HEK293 (cell line): Measurements from ENCODE around the gene CCDC57.

Experiments used
- CTCF ChIA-PET: fragments of 350-600 bp; formaldehyde crosslinking; extraction: SDS; loops from one replicate; lab custom pipeline; 2021; ENCODE audit warnings: antibody characterized with exemption; lab: Yijun Ruan, JAX
- POLR2A ChIA-PET: fragments of 300-600 bp; formaldehyde crosslinking; extraction: SDS; loops from one replicate; lab custom pipeline; 2020; ENCODE audit warnings: antibody characterized with exemption, inconsistent platforms; lab: Yijun Ruan, JAX
- H3K27ac ChIP-seq: fragments of 200-500 bp; sonication (Bioruptor generic); 2 replicates; pipeline ENCODE4 v1.5.1; 2014; ENCODE audit warnings: low read depth, low read length, control low read depth, inconsistent platforms; ENCODE audit errors: extremely low read depth
- H3K36me3 ChIP-seq, 2 experiments: fragments of 200-500 bp in 1 of 2; sonication (Bioruptor generic) in 1 of 2; 1 replicate in 1 of 2; 2 replicates in 1 of 2; pipeline ENCODE4 v1.5.1; 2014 to 2017; ENCODE audit warnings: inconsistent platforms in 2 of 2, low read length in 2 of 2; ENCODE audit not compliant: control insufficient read depth in 2 of 2, insufficient read depth in 1 of 2
- H3K4me1 ChIP-seq: fragments of 200-500 bp; sonication (Bioruptor generic); 2 replicates; pipeline ENCODE4 v1.5.1; 2014; ENCODE audit warnings: mild to moderate bottlenecking, low read length, inconsistent platforms; ENCODE audit not compliant: control insufficient read depth, insufficient read depth
- H3K4me3 ChIP-seq: 2 replicates; pipeline ENCODE4 v1.5.1; 2011; ENCODE audit warnings: low read depth, mild to moderate bottlenecking, control low read depth, low read length, moderate library complexity
- H3K9me3 ChIP-seq: fragments of 200-500 bp; sonication (Bioruptor generic); 2 replicates; pipeline ENCODE4 v1.5.1; 2014; ENCODE audit warnings: low read depth, low read length, inconsistent platforms; ENCODE audit not compliant: control insufficient read depth, insufficient read depth
- PRDM10 ChIP-seq: fragments of 450-650 bp; formaldehyde crosslinking; IDR thresholded peaks from 2 replicates; pipeline ENCODE4 v1.5.1; 2016; ENCODE audit warnings: missing biosample characterization, missing genetic modification characterization
- SCRT1 ChIP-seq: fragments of 450-650 bp; formaldehyde crosslinking; IDR thresholded peaks from 2 replicates; pipeline ENCODE4 v1.5.1; 2016; ENCODE audit warnings: missing biosample characterization, missing genetic modification characterization, borderline replicate concordance
- SCRT2 ChIP-seq: fragments of 450-650 bp; formaldehyde crosslinking; IDR thresholded peaks from 2 replicates; pipeline ENCODE4 v1.5.1; 2016; ENCODE audit warnings: missing biosample characterization, missing genetic modification characterization
- ZBTB49 ChIP-seq: fragments of 450-650 bp; formaldehyde crosslinking; IDR thresholded peaks from 2 replicates; pipeline ENCODE4 v1.5.1; 2016; ENCODE audit warnings: missing biosample characterization, missing genetic modification characterization, low read depth
- ZNF132 ChIP-seq: fragments of 450-650 bp; formaldehyde crosslinking; IDR thresholded peaks from 2 replicates; pipeline ENCODE4 v1.5.1; 2017; ENCODE audit warnings: missing biosample characterization, missing genetic modification characterization, borderline replicate concordance
- ZNF140 ChIP-seq: fragments of 450-650 bp; formaldehyde crosslinking; IDR thresholded peaks from 2 replicates; pipeline ENCODE4 v1.5.1; 2016; ENCODE audit warnings: missing biosample characterization, missing genetic modification characterization
- ZNF184 ChIP-seq: fragments of 450-650 bp; IDR thresholded peaks from 2 replicates; pipeline ENCODE4 v1.5.1; 2018; ENCODE audit warnings: missing biosample characterization, mild to moderate bottlenecking, missing genetic modification characterization
- ZNF221 ChIP-seq: fragments of 450-650 bp; formaldehyde crosslinking; IDR thresholded peaks from 2 replicates; pipeline ENCODE4 v1.5.1; 2017; ENCODE audit warnings: missing biosample characterization, missing genetic modification characterization, borderline replicate concordance
- ZNF324 ChIP-seq: fragments of 450-650 bp; formaldehyde crosslinking; IDR thresholded peaks from 2 replicates; pipeline ENCODE4 v1.5.1; 2016; ENCODE audit warnings: missing biosample characterization, missing genetic modification characterization
- ZNF549 ChIP-seq: fragments of 450-650 bp; IDR thresholded peaks from 2 replicates; pipeline ENCODE4 v1.5.1; 2018; ENCODE audit warnings: missing biosample characterization, missing genetic modification characterization, mild to moderate bottlenecking, inconsistent platforms, moderate library complexity
- ZNF660 ChIP-seq: fragments of 450-650 bp; IDR thresholded peaks from 2 replicates; pipeline ENCODE4 v1.5.1; 2018; ENCODE audit warnings: missing biosample characterization, mild to moderate bottlenecking, missing genetic modification characterization
- ZNF664 ChIP-seq: fragments of 450-650 bp; formaldehyde crosslinking; IDR thresholded peaks from 2 replicates; pipeline ENCODE4 v1.5.1; 2016; ENCODE audit warnings: missing biosample characterization, missing genetic modification characterization
- ZNF701 ChIP-seq: fragments of 450-650 bp; formaldehyde crosslinking; IDR thresholded peaks from 2 replicates; pipeline ENCODE4 v1.5.1; 2016; ENCODE audit warnings: missing biosample characterization, missing genetic modification characterization
- ZNF776 ChIP-seq: fragments of 450-650 bp; formaldehyde crosslinking; IDR thresholded peaks from 2 replicates; pipeline ENCODE4 v1.5.0; 2017; ENCODE audit warnings: missing biosample characterization, missing genetic modification characterization, borderline replicate concordance
- TF ChIP-seq, protein P1 (sequence below): IDR thresholded peaks from 2 replicates; pipeline ENCODE4 v1.6.1; 2011; ENCODE audit warnings: mild to moderate bottlenecking, low read depth, low read length, borderline replicate concordance

The CCDC57 gene

DNA sequence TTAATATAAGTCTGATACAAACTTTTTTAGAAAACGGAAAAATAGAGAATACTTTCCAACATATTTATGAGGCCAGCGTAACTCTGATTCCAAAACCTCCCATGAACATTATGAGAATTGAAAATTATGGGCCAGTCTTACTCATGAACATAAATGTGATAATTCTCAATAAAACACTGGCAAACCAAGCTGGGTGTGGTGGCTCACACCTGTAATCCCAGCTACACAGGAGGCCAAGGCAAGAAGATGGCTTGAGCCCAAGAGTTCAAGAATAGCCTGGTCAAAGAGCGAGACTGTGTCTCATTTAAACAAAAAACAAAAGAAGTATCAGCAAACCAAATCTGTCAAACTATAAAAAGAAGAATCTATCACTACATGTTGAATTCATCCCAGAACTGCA, 47.8 kb downstream of the CCDC57 start:
- no peak overlapping the region for H3K4me3 ChIP-seq
- CTCF ChIA-PET, result interaction anchor here (0.7 to 2.1 kb wide), 3 partner anchors 33 to 206 kb away, joined by 3 to 7 read pairs (median 3); partner anchors contain the start of gene RAC3
- no peaks in the 10 kb centered on the region for H3K9me3 ChIP-seq
- H3K4me1 ChIP-seq, result no peaks in the 10 kb centered on the region
- H3K27ac ChIP-seq, result no peak overlapping the region
- TF ChIP-seq ZNF664 (tag by site-specific recombination), result peak; percentile 25; the same call in 1 of the 2 replicates
- TF ChIP-seq ZNF776 (tag by site-specific recombination), result no peak
- H3K36me3 ChIP-seq, result peaks cover 55 to 73% of the 10 kb centered on the region in 2 experiments
- POLR2A ChIA-PET, result no interaction called here

GRCh38 chr17:82161216-82161615, 51.4 kb downstream of the CCDC57 start:
- no peak overlapping the region for H3K4me3 ChIP-seq
- no peaks in the 10 kb centered on the region for H3K4me1 ChIP-seq
- no peaks in the 10 kb centered on the region for H3K9me3 ChIP-seq
- ChIA-PET CTCF (interaction anchor here (0.5 to 0.8 kb wide), 2 partner anchors 124 to 350 kb away, joined by 3 read pairs; partner anchors contain the start of gene DCXR), POLR2A (no interaction called here)
- TF ChIP-seq ZBTB49 (tag by site-specific recombination) (no peak), ZNF140 (peak; percentile 97)
- no peak overlapping the region for H3K27ac ChIP-seq
- peaks cover 37 to 70% of the 10 kb centered on the region in 2 experiments for H3K36me3 ChIP-seq

- TF ChIP-seq PRDM10 (tag by site-specific recombination) (no peak), SCRT2 (tag by site-specific recombination) (peak; percentile 99), SCRT1 (tag by site-specific recombination) (peak; percentile 97), ZNF221 (no peak), ZNF549 (tag by site-specific recombination) (no peak), ZNF660 (tag by site-specific recombination) (no peak), ZNF324 (no peak), ZNF701 (tag by site-specific recombination) (no peak), ZNF132 (tag by site-specific recombination) (no peak), ZNF184 (tag by site-specific recombination) (no peak)
- TF ChIP-seq, protein P1, sequence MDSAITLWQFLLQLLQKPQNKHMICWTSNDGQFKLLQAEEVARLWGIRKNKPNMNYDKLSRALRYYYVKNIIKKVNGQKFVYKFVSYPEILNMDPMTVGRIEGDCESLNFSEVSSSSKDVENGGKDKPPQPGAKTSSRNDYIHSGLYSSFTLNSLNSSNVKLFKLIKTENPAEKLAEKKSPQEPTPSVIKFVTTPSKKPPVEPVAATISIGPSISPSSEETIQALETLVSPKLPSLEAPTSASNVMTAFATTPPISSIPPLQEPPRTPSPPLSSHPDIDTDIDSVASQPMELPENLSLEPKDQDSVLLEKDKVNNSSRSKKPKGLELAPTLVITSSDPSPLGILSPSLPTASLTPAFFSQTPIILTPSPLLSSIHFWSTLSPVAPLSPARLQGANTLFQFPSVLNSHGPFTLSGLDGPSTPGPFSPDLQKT, result no peak
- TF ChIP-seq, all 188 proteins: peak for 2
- CTCF ChIA-PET, result interaction anchor here (0.6 kb wide), 1 partner anchor 30 kb away, joined by 6 read pairs; no protein-coding TSS in a partner anchor
- H3K4me3 ChIP-seq, result no peak overlapping the region
- H3K9me3 ChIP-seq, result no peaks in the 10 kb centered on the region
- no peak overlapping the region for H3K27ac ChIP-seq
- H3K36me3 ChIP-seq, result peaks cover 31 to 64% of the 10 kb centered on the region in 2 experiments
- H3K4me1 ChIP-seq, result no peaks in the 10 kb centered on the region
- POLR2A ChIA-PET, result no interaction called here
Measured at GRCh38 chr17:82160075-82160474, 52.6 kb downstream of the CCDC57 start.
